ENCODE data around the gene TCEA3.
"Not testable (repeated sequence)": the region's sequence is repeated elsewhere in the genome, so short reads cannot be mapped to it uniquely, and the experiment has no call there.

Gene TCEA3

DNA sequence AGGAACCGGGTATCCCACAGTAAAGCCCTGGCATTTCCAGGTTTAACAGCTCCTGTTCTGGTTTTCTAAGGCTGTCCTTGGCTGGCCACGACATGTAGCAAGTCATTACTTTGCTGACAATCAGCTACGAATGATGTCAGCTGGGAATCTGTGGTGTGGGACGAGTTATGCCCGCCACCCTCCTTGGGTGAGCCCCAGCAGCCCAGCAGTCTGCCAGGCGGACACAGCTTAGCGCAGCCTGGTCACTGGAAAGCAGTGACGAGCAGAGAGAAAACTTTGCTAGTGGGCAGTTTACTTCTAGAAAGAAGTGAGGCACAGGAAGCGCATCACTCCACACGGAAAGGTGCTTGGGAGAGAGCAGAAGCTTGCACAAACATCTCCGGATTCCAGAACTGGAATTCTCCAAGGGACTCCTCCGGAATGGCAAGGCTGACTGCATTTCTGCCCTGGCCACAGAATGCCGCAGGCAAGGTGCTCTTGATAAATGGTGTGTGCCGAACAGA is 39.4 kb downstream of the TCEA3 start:
- TF ChIP-seq, protein P1, sequence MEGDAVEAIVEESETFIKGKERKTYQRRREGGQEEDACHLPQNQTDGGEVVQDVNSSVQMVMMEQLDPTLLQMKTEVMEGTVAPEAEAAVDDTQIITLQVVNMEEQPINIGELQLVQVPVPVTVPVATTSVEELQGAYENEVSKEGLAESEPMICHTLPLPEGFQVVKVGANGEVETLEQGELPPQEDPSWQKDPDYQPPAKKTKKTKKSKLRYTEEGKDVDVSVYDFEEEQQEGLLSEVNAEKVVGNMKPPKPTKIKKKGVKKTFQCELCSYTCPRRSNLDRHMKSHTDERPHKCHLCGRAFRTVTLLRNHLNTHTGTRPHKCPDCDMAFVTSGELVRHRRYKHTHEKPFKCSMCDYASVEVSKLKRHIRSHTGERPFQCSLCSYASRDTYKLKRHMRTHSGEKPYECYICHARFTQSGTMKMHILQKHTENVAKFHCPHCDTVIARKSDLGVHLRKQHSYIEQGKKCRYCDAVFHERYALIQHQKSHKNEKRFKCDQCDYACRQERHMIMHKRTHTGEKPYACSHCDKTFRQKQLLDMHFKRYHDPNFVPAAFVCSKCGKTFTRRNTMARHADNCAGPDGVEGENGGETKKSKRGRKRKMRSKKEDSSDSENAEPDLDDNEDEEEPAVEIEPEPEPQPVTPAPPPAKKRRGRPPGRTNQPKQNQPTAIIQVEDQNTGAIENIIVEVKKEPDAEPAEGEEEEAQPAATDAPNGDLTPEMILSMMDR (IDR thresholded peaks at IDR 0.05; ENCODE audit: low read depth, low read length, missing control alignments): no peak
- H3K4me3 ChIP-seq (ENCODE audit: low read depth, low read length): no peak overlapping the region
- DNase-seq (ENCODE audit: low read depth): no peak
- in situ Hi-C loops (cut with HindIII; ENCODE audit: low sequenced_read_pairs): loop anchor here (5.0 kb wide), 1 partner anchor 38 kb away; no protein-coding TSS in a partner anchor

DNA sequence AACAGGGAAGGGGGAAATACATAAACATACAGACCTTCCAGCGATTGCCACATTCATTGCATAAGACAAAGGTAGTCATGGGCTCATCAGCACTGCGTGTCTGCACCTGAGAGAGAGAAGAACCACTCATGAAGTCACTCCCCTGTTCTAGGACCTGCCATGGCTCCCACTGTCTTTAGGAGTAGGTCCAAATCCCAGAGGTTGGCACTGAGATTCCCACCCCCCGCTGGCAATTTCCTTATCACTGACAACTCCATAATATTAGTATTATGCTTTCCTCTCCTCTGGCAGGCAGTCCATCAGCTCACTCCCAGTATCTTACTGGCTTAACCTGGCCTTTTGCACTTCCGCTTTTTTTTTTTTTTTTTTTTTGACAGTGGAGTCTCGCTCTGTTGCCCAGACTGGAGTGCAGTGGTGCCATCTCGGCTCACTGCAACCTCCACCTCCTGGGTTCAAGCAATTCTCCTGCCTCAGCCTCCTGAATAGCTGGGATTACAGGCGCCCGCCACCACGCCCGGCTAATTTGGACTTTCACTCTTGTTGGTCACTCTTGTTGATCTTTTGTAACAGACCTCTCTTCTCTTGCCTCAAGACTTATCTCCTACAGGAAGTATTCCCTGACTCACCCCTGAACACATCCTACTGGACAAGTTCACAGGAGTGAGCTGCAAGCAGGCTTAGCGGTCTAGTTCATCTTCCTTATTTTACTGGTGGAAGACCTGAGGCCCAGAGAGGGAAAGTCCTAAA is 40.1 kb downstream of the TCEA3 start:
- DNase-seq (ENCODE audit: low read depth): no peak
- in situ Hi-C loops (cut with HindIII; ENCODE audit: low sequenced_read_pairs): loop anchor here (5.0 kb wide), 1 partner anchor 37 kb away; no protein-coding TSS in a partner anchor
- H3K4me3 ChIP-seq (ENCODE audit: low read depth, low read length): no peak overlapping the region

DNA sequence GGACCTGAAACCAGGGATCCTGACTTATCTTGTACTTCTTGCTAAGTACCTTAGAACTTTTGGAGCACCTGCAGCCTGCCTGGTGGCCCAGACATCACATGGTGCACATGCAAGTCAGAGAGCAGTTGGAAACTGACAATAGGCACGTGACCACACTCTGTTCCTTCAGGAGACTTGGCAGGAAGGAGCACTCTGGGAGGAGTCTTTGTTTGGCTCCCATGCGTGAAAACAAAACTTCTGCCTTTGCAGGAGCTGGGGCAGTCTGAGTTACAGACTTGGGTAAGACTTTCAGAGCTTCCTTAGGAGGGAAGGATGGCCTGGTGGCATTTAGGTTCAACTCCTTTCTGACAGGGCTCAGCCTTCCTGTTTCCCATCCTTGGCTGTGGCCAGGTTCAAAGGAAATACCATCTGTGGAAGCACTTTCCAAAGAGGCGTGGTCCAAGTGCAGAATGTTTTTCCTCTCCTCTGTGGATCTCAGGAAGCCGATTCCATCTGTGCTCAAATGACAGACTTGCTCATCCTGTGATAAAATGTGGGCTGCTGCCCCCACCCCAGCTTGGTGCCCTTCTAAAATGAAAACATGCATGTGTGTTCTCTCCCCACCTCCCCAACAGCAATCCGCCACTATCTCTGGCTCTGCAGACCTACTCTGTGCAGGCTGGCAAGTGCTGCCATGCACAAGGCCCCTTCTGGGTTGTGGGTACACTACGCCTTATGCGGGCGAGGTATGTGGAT is 40.8 kb downstream of the TCEA3 start:
- H3K4me3 ChIP-seq (ENCODE audit: low read depth, low read length): no peak overlapping the region
- TF ChIP-seq, protein P1 (IDR thresholded peaks at IDR 0.05; ENCODE audit: low read depth, low read length, missing control alignments): no peak
- no peak for DNase-seq (ENCODE audit: low read depth)
- in situ Hi-C loops (cut with HindIII; ENCODE audit: low sequenced_read_pairs): no loop called here

More for the DNA sequence above, 40.1 kb downstream of the TCEA3 start:
- TF ChIP-seq, protein P1 (IDR thresholded peaks at IDR 0.05; ENCODE audit: low read depth, low read length, missing control alignments): no peak

DNA sequence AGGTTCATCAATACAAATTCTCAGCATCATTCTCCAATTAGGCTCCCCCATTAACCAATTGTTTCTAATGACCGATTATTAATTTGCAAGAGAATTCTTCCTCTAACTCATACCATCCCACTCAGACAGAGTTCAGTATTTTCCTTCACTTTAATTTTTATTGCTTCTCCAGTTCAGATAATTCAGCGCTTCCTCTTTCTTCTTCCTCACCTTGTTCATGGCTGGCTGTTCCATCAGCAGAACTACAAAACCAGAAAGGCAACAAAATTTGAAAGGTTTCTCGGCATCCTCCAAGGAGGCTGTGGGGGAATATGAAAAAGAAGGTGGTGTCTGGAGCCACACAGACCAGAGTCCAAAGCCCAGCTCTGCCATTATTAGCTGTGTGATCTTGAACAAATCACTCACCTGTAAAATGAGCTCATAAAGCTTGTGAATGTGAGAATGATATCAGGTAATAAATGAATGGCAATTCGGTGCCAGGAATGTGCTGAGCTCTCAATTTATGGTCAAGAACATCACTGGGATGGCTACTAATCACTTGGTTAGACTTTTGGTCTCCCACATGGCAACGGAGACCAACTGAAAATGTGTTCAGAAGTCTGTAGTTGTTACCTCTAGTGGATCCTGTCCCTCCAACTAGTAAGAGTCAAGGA is 43.2 kb downstream of the TCEA3 start:
- TF ChIP-seq, protein P1 (IDR thresholded peaks at IDR 0.05; ENCODE audit: low read depth, low read length, missing control alignments): no peak
- no peak for DNase-seq (ENCODE audit: low read depth)
- no peak overlapping the region for H3K4me3 ChIP-seq (ENCODE audit: low read depth, low read length)
- in situ Hi-C loops (cut with HindIII; ENCODE audit: low sequenced_read_pairs): no loop called here

DNA sequence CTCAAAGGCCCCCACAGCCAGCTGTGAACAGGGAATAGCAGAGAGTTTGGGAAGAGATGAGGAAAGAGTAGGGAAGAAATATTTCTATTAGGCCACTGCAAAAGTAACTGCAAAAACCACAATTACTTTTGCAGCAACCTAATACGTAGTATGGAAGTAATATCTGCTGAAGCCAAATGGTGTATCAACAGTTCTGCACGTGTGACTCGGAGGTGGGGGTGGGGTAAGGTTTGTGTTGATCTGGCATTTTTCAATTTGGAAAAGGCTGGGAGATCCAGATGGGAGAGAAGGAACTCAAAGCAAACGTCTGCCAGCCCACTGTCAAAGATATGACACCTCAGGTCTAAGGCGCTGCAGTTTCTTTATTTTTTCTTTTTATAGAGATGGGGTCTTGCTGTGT is 43.8 kb downstream of the TCEA3 start:
- in situ Hi-C loops (cut with HindIII; ENCODE audit: low sequenced_read_pairs): no loop called here
- TF ChIP-seq, protein P1 (IDR thresholded peaks at IDR 0.05; ENCODE audit: low read depth, low read length, missing control alignments): no peak
- no peak for DNase-seq (ENCODE audit: low read depth)
- H3K4me3 ChIP-seq (ENCODE audit: low read depth, low read length): no peak overlapping the region

DNA sequence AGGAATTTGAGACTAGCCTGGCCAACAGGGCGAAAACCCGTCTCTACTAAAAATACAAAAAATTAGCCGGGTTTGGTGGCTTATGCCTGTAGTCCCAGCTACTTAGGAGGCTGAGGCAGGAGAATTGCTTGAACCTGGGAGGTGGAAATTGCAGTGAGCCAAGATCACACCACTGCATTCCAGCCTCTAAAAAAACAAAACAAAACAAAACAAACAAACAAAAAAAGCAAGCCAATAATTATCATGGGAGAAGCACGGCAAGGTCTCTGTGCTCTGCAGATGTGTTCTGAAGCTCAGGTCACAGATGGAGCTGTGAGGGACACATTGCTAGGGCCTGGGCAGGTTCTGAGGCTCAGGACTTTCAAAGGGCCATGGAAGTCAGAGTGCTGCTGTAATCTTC is 44.3 kb downstream of the TCEA3 start:
- H3K4me3 ChIP-seq (ENCODE audit: low read depth, low read length); in situ Hi-C loops (cut with HindIII; ENCODE audit: low sequenced_read_pairs); DNase-seq (ENCODE audit: low read depth): not testable (repeated sequence)

All from astrocyte of the cerebellum (primary cell).